Astrocyte of the spinal cord (primary cell): ENCODE data around the gene HS6ST1.
"Not testable (repeated sequence)": the region's sequence is repeated elsewhere in the genome, so short reads cannot be mapped to it uniquely, and the experiment has no call there.

Source experiments
- DNase-seq: peaks from one replicate; pipeline ENCODE4 v3.0.0; 2011; ENCODE audit warnings: low read depth, low spot score
- H3K4me3 ChIP-seq: 2 replicates; pipeline ENCODE4 v1.5.1; 2011; ENCODE audit warnings: low read depth, mild to moderate bottlenecking, low read length, moderate library complexity
- in situ Hi-C: cut with HindIII; loops from 2 replicates; pipeline ENCODE4 v1.10.0; 2017; ENCODE audit warnings: low sequenced_read_pairs
- TF ChIP-seq, protein P1 (sequence below): IDR thresholded peaks from 2 replicates; pipeline ENCODE4 v1.5.1; 2012; ENCODE audit warnings: low read depth, mild to moderate bottlenecking, low read length, inconsistent platforms

Gene HS6ST1

DNA sequence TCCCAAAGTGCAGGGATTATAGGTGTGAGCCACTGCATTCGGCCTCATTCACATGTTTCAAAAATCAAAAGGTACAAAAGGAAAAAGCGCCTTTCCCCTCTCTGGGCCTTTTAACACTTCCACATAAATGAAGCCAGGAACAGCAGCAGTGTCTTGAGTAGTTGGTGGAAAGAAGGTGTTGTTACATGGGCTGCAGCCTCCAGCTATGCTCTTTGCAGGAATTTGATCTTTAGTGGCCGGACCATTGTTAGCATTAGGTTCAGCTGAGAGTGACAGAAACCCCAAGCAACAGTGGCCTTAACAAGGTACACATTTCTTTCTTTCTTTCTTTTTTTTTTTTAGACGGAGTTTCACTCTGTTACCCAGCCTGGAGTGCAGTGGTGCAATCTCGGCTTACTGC, 59.1 kb downstream of the HS6ST1 start:
- in situ Hi-C loops = no loop called here
- TF ChIP-seq, protein P1, sequence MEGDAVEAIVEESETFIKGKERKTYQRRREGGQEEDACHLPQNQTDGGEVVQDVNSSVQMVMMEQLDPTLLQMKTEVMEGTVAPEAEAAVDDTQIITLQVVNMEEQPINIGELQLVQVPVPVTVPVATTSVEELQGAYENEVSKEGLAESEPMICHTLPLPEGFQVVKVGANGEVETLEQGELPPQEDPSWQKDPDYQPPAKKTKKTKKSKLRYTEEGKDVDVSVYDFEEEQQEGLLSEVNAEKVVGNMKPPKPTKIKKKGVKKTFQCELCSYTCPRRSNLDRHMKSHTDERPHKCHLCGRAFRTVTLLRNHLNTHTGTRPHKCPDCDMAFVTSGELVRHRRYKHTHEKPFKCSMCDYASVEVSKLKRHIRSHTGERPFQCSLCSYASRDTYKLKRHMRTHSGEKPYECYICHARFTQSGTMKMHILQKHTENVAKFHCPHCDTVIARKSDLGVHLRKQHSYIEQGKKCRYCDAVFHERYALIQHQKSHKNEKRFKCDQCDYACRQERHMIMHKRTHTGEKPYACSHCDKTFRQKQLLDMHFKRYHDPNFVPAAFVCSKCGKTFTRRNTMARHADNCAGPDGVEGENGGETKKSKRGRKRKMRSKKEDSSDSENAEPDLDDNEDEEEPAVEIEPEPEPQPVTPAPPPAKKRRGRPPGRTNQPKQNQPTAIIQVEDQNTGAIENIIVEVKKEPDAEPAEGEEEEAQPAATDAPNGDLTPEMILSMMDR = no peak
- no peak overlapping the region for H3K4me3 ChIP-seq
- no peak for DNase-seq

DNA sequence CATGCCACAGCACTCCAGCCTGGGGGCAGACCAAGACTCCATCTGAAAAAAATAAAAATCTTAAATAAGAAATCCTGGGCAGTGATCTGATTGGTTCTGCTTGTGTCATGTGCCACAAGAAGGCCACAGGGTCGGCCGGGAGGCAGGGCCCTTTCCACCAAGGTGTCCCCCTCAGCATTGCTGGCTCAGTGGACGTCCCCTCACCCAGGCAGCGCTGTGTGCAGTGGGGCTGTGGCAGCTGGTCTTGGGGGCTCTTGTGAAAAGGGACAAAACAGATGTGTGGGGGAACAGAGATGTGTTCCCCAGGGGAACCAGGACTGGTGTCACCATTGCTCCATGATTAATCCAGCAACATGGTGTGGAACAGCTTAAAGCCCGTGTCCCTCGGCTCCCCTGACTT, 60.5 kb downstream of the HS6ST1 start:
- no peak for DNase-seq
- TF ChIP-seq, protein P1 = no peak
- H3K4me3 ChIP-seq = no peak overlapping the region
- in situ Hi-C loops = no loop called here

DNA sequence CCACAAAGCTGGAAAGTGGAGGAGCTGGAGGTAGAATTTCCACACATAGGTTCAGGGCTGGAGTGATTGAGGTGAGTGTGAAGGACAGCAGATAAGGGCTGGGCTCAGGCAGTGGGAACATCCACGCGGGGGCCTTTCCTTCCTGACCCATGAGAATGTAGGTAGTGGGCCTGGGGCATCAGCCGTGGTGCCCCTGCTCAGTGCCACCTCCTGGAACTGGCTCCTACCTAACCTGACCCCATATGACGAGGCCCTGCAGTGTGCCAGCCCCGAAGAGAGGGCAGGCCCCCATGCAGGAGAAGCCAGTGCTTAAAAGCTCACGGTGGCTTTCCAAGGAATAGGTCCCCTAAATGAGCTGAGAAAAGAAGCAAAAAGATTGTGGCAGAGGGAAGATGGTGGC, 66.2 kb downstream of the HS6ST1 start:
- no peak for DNase-seq
- TF ChIP-seq, protein P1 = no peak
- in situ Hi-C loops = no loop called here
- no peak overlapping the region for H3K4me3 ChIP-seq

DNA sequence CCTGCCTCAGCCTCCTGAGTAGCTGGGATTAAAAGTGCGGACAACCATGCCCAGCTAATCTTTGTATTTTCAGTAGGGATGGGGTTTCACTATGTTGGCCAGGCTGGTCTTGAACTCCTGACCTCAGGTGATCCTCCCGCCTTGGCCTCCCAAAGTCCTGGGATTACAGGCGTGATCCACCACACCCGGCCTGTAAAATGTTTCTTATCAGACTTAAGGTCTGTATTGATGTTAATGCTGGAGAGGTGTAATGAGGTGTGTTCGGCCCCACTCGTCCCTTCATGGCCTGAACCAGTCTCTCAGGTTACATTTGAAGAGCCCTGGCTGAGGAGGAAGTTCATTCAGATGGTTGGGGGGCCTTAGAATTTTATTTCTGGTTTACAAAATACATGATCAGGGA, 66.6 kb downstream of the HS6ST1 start:
- in situ Hi-C loops, H3K4me3 ChIP-seq, DNase-seq: not testable (repeated sequence)

DNA sequence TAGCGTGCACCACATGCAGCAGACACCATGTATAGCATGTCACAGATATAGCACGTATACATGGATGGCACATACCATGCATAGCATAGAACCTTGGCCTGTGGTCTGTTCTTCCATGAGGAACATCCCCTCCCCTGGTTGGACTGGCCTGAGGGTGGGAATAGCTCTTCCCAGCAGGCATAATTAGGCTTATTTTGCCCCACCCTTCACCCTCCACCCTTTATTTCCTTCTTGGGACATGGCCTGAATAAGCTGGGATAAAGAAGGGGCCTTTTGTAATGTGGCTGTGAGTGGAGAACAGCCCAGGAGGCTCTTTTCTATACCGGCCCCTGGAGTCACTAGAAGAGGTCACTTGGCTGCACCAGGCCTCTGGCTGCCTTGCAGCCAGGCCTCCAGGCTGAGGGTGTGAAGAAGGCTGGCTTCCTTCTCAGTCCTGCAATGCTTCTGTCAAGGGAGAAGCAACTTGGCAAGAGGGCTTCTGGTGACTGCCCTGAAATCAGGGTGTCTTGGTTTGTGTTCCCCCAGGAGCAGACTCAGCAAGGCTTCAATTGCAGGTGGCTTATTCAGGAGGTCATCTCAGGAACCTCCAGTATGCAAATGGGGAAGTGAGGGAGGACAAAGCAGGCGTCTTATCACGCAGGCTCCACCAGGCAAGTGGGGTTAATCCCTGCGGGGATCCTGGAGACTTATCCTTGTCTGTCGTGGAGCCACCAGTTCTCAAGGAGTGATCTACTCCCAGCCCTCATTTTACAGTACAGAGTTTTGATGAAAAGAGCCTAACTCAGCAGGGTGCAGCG, 68.2 kb downstream of the HS6ST1 start:
- DNase-seq = no peak
- in situ Hi-C loops = no loop called here
- no peak overlapping the region for H3K4me3 ChIP-seq
- TF ChIP-seq, protein P1 = no peak

DNA sequence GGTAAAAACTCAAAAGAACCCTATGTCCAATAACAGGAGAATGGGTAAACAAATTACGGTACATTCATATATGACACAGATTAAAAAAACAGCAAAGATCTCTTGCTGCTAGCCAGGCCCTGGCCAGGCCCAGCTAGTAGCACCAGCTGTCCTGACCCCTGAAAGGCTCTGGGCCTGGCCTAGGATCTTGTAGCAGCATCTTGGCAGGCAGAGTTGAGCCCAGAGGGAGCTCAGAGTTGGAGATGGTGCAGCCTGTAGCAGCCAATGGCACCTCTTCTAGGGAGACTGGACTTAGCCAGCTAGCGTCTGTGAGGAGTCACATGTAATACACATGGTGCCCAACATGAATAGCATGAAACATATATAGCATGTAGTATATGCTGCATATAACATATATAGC, 69.1 kb downstream of the HS6ST1 start:
- no peak for DNase-seq
- TF ChIP-seq, protein P1 = no peak
- H3K4me3 ChIP-seq = no peak overlapping the region
- in situ Hi-C loops = no loop called here

DNA sequence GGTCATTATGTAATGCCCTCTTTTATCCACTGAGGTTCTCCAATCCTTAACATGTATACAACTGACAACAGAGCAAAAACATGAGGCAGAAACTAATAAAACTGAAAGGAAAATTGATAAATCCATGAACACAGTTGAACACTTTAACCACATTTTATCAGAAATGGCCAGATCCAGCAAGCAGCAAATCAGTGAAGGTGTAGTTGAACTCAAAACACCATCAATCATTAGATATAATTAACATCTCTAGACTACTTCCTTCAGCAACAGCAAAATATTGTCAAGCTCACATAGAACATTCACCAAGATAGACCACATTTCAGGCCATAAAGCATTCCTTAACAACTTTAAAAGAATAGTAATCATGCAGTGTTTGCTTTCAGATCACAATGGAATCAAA, 72.9 kb downstream of the HS6ST1 start:
- H3K4me3 ChIP-seq = no peak overlapping the region
- TF ChIP-seq, protein P1 = no peak
- DNase-seq = no peak
- in situ Hi-C loops = no loop called here
